Upper lobe of left lung (tissue), 4 donors: ENCODE results near the gene CELA1.

Experiments used
- CTCF ChIP-seq, 6 experiments: fragments of 450-650 bp in 4 of 6; fragments of 200-600 bp in 2 of 6; sonication (generic) in 2 of 6; IDR thresholded peaks; one replicate each; pipeline ENCODE4 v1.5.1; 2016 to 2019; ENCODE audit warnings: antibody characterized with exemption in 6 of 6
- EP300 ChIP-seq, 4 donors: sonication (generic); formaldehyde crosslinking; IDR thresholded peaks; one replicate each; pipeline ENCODE4 v1.5.1; 2017; ENCODE audit warnings: antibody characterized with exemption in 4 of 4, control low read depth in 2 of 4
- POLR2A ChIP-seq, 4 donors: fragments of 450-650 bp; IDR thresholded peaks; one replicate each; pipeline ENCODE4 v1.5.1; 2016 to 2017; ENCODE audit warnings: antibody characterized with exemption in 4 of 4, mild to moderate bottlenecking in 2 of 4
- POLR2AphosphoS5 ChIP-seq, 2 donors: sonication (generic); formaldehyde crosslinking; IDR thresholded peaks; one replicate each; pipeline ENCODE4 v1.5.1; 2017; ENCODE audit warnings: antibody characterized with exemption in 2 of 2

DNA sequence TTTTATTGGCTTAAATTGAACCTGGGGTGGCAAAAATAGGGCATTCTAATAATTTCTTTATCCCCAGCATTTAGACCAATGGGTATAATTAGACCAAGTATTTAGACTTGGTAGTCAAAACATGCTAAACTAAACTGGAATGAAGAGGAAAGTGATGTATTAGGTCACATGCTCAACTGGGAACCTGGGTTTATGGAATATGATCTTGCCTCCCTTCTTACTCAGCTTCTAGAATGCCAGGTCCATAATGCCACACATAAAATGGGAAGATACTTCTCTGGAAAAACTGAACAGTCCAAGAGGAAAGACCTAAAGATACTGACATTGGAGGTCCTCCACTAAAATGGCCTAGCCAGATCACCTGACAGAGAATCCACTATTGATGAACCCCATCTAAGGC is 16.3 kb downstream of the CELA1 start:
- TF ChIP-seq POLR2AphosphoS5 (IDR thresholded peaks at IDR 0.05): no peak
- no peak for TF ChIP-seq CTCF (IDR thresholded peaks at IDR 0.05)
- TF ChIP-seq EP300 (IDR thresholded peaks at IDR 0.05): no peak
- TF ChIP-seq POLR2A (IDR thresholded peaks at IDR 0.05): no peak
